H1 (cell line): ENCODE data around the gene HOXB9. TPM values are rescaled to one million over a fixed set of nuclear protein-coding genes. Genes with fewer than 3 reads are reported as not detected.

Experiments
- SUZ12 ChIP-seq: fragments of 200-600 bp; sonication (generic); IDR thresholded peaks from 2 replicates; pipeline ENCODE4 v1.6.1; 2012; ENCODE audit warnings: mild to moderate bottlenecking, inconsistent platforms, low read length, moderate library complexity, mixed read lengths
- polyA plus RNA-seq, 7 experiments: library from polyadenylated mRNA; depleted of rRNA in 3 of 7; stranded (reverse) in 5 of 7; unstranded in 2 of 7; fragments of >200 nt in 5 of 7; fragments of 200-250 nt in 2 of 7; gene quantifications; 1 replicate in 5 of 7; 2 replicates in 1 of 7; 4 replicates in 1 of 7; pipeline versions ENCODE4 v1.2.1 to v1.2.3, GENCODE V29; 2011 to 2013; ENCODE audit warnings: missing spikeins in 2 of 7, mixed read lengths in 2 of 7
- total RNA-seq: library from RNA; stranded (reverse); fragmentation: NEBNext Ultra II Directional; extraction: Animal tissue kit (Norgen Biotek cat#: 25700); gene quantifications from 2 replicates; pipeline ENCODE4 v1.2.1, GENCODE V29; 2021

HOXB9 gene
- total and polyA plus RNA-seq, 2 of the 8 experiments (the other 6 are each of a cell fraction or from before 2014, with no cell fraction given): not detected

- TF ChIP-seq SUZ12: peak; percentile 72
Measured at GRCh38 chr17:48625495-48626244, 488 bp downstream of the HOXB9 start (continued).
